ENCODE data around the gene HSD11B1.

GRCh38 chr1:209775678-209776077 lies 71.0 kb downstream of the HSD11B1 start:
- no peak for TF ChIP-seq CTCF (IDR thresholded peaks at IDR 0.05; ENCODE audit: low read length)
- TF ChIP-seq EZH2 (IDR thresholded peaks at IDR 0.05; ENCODE audit: borderline replicate concordance, low read length), result no peak
